Gastroesophageal sphincter (tissue), 4 donors: Measurements from ENCODE around the gene HCFC1. TPM values are rescaled to one million over a fixed set of nuclear protein-coding genes. Genes with fewer than 3 reads are reported as not detected.
"Not testable (repeated sequence)": the region's sequence is repeated elsewhere in the genome, so short reads cannot be mapped to it uniquely, and the experiment has no call there.

ENCODE experiments used
- ATAC-seq: fragments of 150-250 bp; one replicate; pipeline ENCODE4 v1.9.1; 2016; ENCODE audit warnings: mild to moderate bottlenecking, moderate library complexity
- H3K27ac ChIP-seq, 4 donors: fragments of 200-600 bp; sonication (generic) in 3 of 4; 1 replicate in 3 of 4; 2 replicates in 1 of 4; pipeline ENCODE4 v1.5.1; 2016 to 2019
- H3K27me3 ChIP-seq: fragments of 200-600 bp; sonication (generic); one replicate; pipeline ENCODE4 v1.5.1; 2019
- H3K36me3 ChIP-seq, 2 donors: fragments of 200-600 bp; sonication (generic); one replicate each; pipeline ENCODE4 v1.5.1; 2019; ENCODE audit warnings: control low read depth in 1 of 2
- H3K4me1 ChIP-seq, 3 donors: fragments of 200-600 bp; sonication (generic); 1 replicate in 2 of 3; 2 replicates in 1 of 3; pipeline ENCODE4 v1.5.1; 2016 to 2019; ENCODE audit warnings: control low read depth in 2 of 3
- H3K4me3 ChIP-seq, 2 donors: fragments of 200-600 bp; sonication (generic); one replicate each; pipeline ENCODE4 v1.5.1; 2019; ENCODE audit warnings: mild to moderate bottlenecking in 1 of 2, moderate library complexity in 1 of 2
- H3K9me3 ChIP-seq, 3 donors: fragments of 200-600 bp; sonication (generic); one replicate each; pipeline ENCODE4 v1.5.1; 2017 to 2019; ENCODE audit warnings: control low read depth in 2 of 3
- CTCF ChIP-seq, 4 experiments: fragments of 200-600 bp in 2 of 4; fragments of 450-650 bp in 2 of 4; sonication (generic) in 1 of 4; IDR thresholded peaks; one replicate each; pipeline ENCODE4 v1.5.1; 2017 to 2019; ENCODE audit warnings: antibody characterized with exemption in 4 of 4, mild to moderate bottlenecking in 2 of 4, moderate library complexity in 2 of 4
- EP300 ChIP-seq: sonication (generic); formaldehyde crosslinking; IDR thresholded peaks from one replicate; pipeline ENCODE4 v1.6.1; 2017; ENCODE audit warnings: antibody characterized with exemption, mild to moderate bottlenecking
- POLR2A ChIP-seq, 2 donors: fragments of 450-650 bp; IDR thresholded peaks; one replicate each; pipeline ENCODE4 v1.6.1; 2017; ENCODE audit warnings: antibody characterized with exemption in 2 of 2, mild to moderate bottlenecking in 2 of 2, moderate library complexity in 1 of 2
- POLR2AphosphoS5 ChIP-seq: sonication (generic); formaldehyde crosslinking; IDR thresholded peaks from one replicate; pipeline ENCODE4 v1.6.1; 2017; ENCODE audit warnings: antibody characterized with exemption
- WGBS, 2 donors: methylation state at CpG; one replicate each; pipeline ENCODE4 v1.1.5; 2018; ENCODE audit warnings: low coverage in 1 of 2; 5-methylcytosine and 5-hydroxymethylcytosine counted together
- total RNA-seq, 4 donors: library from RNA; depleted of rRNA; stranded (reverse); fragments of >200 nt; gene quantifications; one replicate each; pipeline ENCODE4 v1.1.0, GENCODE V29; 2016

HCFC1 gene
- total RNA-seq, 4 donors from 2014 or later, result 32.9 to 94.4 (median 43.1) TPM

- ATAC-seq, result no peak
- no CpG with 5 or more reads among the region's 7 CpGs for WGBS, 2 donors
- Histone ChIP-seq H3K9me3 (no peaks in the 10 kb centered on the region), H3K4me1 (peaks cover 0 to 5% (median 0%) of the 10 kb centered on the region in 3 donors), H3K27me3 (no peaks in the 10 kb centered on the region), H3K4me3 (no peak overlapping the region), H3K27ac (peak overlapping the region in 2 of 4 donors; percentile 14 to 33), H3K36me3 (no peaks in the 10 kb centered on the region)
- TF ChIP-seq EP300 (no peak), POLR2A (IDR thresholded peaks at IDR 0.05) (no peak), POLR2AphosphoS5 (no peak), CTCF (IDR thresholded peaks at IDR 0.05) (no peak)
Observed at GRCh38 chrX:153981231-153981630, 9.6 kb upstream of the HCFC1 start.

GRCh38 chrX:153980394-153980793 is 8.8 kb upstream of the HCFC1 start:
- H3K9me3 ChIP-seq, H3K27me3 ChIP-seq, H3K4me1 ChIP-seq, H3K4me3 ChIP-seq, ATAC-seq, H3K36me3 ChIP-seq, H3K27ac ChIP-seq: not testable (repeated sequence)
- 90% methylated on average over 2 of the region's 10 CpGs; no CpG with 5 or more reads in 1 of the 2 donors for WGBS, 2 donors

GRCh38 chrX:153974726-153975286 is 3.2 kb upstream of the HCFC1 start:
- Histone ChIP-seq H3K27me3 (no peaks in the 10 kb centered on the region), H3K9me3 (no peaks in the 10 kb centered on the region), H3K4me3 (no peak overlapping the region), H3K27ac (peak overlapping the region in 3 of 4 donors; percentile 97 to 99 (median 99)), H3K36me3 (no peaks in the 10 kb centered on the region), H3K4me1 (peaks cover 0 to 20% (median 6%) of the 10 kb centered on the region in 3 donors)
- TF ChIP-seq POLR2AphosphoS5 (no peak), EP300 (no peak), POLR2A (IDR thresholded peaks at IDR 0.05) (no peak), CTCF (IDR thresholded peaks at IDR 0.05) (no peak)
- 79% methylated on average over 3 of the region's 3 CpGs; no CpG with 5 or more reads in 1 of the 2 donors for WGBS, 2 donors
- ATAC-seq, result no peak

- no peak for ATAC-seq
- Histone ChIP-seq H3K27ac (peak overlapping the region; percentile 94 to 99 (median 98)), H3K9me3 (no peaks in the 10 kb centered on the region), H3K4me3 (peak overlapping the region in 1 of 2 donors; percentile 76), H3K27me3 (no peaks in the 10 kb centered on the region), H3K4me1 (peaks cover 0 to 26% (median 12%) of the 10 kb centered on the region in 3 donors), H3K36me3 (no peaks in the 10 kb centered on the region)
- WGBS, 2 donors, result 75% methylated on average over 2 of the region's 14 CpGs; no CpG with 5 or more reads in 1 of the 2 donors
- no peak for TF ChIP-seq CTCF (IDR thresholded peaks at IDR 0.05)
- no peak for TF ChIP-seq POLR2A (IDR thresholded peaks at IDR 0.05)
- TF ChIP-seq EP300, result no peak
- TF ChIP-seq POLR2AphosphoS5, result no peak
Observed at GRCh38 chrX:153974003-153974725, 2.5 kb upstream of the HCFC1 start.

- H3K36me3 ChIP-seq, result no peaks in the 10 kb centered on the region
- H3K27me3 ChIP-seq, result no peaks in the 10 kb centered on the region
- TF ChIP-seq CTCF (IDR thresholded peaks at IDR 0.05) (no peak), EP300 (no peak), POLR2A (IDR thresholded peaks at IDR 0.05) (no peak), POLR2AphosphoS5 (no peak)
- peaks cover 0 to 34% (median 19%) of the 10 kb centered on the region in 3 donors for H3K4me1 ChIP-seq
- H3K4me3 ChIP-seq, result peak overlapping the region; percentile 65 to 76
- 10 to 39% methylated on average over 8 to 9 of the region's 20 CpGs for WGBS, 2 donors
- no peaks in the 10 kb centered on the region for H3K9me3 ChIP-seq
- H3K27ac ChIP-seq, result peak overlapping the region; percentile 94 to 99 (median 98)
- ATAC-seq, result no peak
Observed at GRCh38 chrX:153973127-153974002, 1.7 kb upstream of the HCFC1 start.
